ENCODE data around the gene KRTAP5-4.

Gene KRTAP5-4

DNA sequence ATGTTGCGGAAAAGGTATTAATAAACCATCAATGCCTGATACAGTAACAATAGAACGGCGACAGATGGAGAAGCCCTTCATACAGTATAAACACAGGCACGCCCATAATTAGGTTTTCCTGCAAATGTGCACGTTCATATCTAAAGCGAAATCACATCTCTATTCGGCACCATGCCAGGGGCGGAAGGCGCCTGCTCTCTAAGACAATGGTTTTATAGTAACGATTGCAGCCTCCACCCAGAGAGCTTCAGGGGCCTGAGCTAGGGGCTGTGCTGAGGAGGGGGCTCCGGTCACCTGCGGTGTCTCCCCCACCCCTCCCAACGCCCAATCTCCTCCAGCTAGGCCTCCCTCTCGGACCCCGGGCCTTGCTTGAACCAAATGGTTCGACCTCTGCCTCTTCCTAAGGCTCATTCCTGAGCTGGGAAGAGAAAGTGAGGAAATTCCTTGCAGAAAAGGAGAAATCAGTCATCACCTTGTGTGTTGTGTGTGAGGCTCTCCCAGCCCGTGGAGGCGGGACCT, 17.2 kb upstream of the KRTAP5-4 start:
- Mint-ChIP-seq H3K4me1 (ENCODE audit: low read depth in 2 of 2) (peaks cover 0 to 4% of the 10 kb centered on the region in 2 donors), H3K9me3 (no peaks in the 10 kb centered on the region), H3K36me3 (ENCODE audit: insufficient read depth) (no peaks in the 10 kb centered on the region), H3K27ac (no peak overlapping the region), H3K27me3 (peaks cover 38 to 84% of the 10 kb centered on the region in 2 donors), H3K4me3 (no peak overlapping the region)
- no peak for ATAC-seq (replicated peaks)
- DNase-seq = no peak

GRCh38 chr11:1638344-1638743, 16.4 kb upstream of the KRTAP5-4 start:
- Mint-ChIP-seq H3K27me3 (peaks cover 40 to 84% of the 10 kb centered on the region in 2 donors), H3K36me3 (ENCODE audit: insufficient read depth) (no peaks in the 10 kb centered on the region), H3K4me1 (ENCODE audit: low read depth in 2 of 2) (peaks cover 0 to 4% of the 10 kb centered on the region in 2 donors), H3K4me3 (no peak overlapping the region), H3K27ac (no peak overlapping the region), H3K9me3 (no peaks in the 10 kb centered on the region)
- no peak for ATAC-seq (replicated peaks)
- DNase-seq = no peak

DNA sequence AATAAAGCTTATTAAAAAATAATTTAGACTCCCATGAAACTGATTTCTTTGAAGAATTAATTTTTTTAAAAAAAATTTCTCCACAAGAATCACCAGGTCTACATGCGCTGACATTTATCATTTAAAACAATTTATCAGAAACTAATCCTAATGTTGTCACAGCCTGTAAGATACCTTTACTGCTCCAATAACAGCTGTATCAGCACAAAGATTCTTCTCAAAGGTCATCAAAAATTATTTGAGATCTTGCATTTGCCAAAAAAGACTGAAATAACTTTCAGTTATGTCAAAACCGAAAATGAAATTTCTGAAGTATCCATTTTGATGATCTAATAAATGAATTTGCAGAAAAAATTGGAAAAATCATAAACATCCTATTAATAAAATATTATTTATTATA, 15.7 kb upstream of the KRTAP5-4 start:
- H3K9me3 Mint-ChIP-seq = no peaks in the 10 kb centered on the region
- peaks cover 44 to 83% of the 10 kb centered on the region in 2 donors for H3K27me3 Mint-ChIP-seq
- ATAC-seq (replicated peaks) = no peak
- DNase-seq = no peak
- H3K27ac Mint-ChIP-seq = no peak overlapping the region
- H3K4me3 Mint-ChIP-seq = no peak overlapping the region
- peaks cover 2 to 8% of the 10 kb centered on the region in 2 donors for H3K4me1 Mint-ChIP-seq (ENCODE audit: low read depth in 2 of 2)
- H3K36me3 Mint-ChIP-seq (ENCODE audit: insufficient read depth) = no peaks in the 10 kb centered on the region

GRCh38 chr11:1636291-1636950, 14.5 kb upstream of the KRTAP5-4 start:
- H3K4me1 Mint-ChIP-seq (ENCODE audit: low read depth in 2 of 2) = peaks cover 8 to 12% of the 10 kb centered on the region in 2 donors
- DNase-seq (no peak), ATAC-seq (replicated peaks) (no peak)
- no peak overlapping the region for H3K4me3 Mint-ChIP-seq
- H3K27me3 Mint-ChIP-seq = peaks cover 54 to 87% of the 10 kb centered on the region in 2 donors
- H3K27ac Mint-ChIP-seq = no peak overlapping the region
- no peaks in the 10 kb centered on the region for H3K36me3 Mint-ChIP-seq (ENCODE audit: insufficient read depth)
- H3K9me3 Mint-ChIP-seq = no peaks in the 10 kb centered on the region

- no peak overlapping the region for H3K4me3 Mint-ChIP-seq
- DNase-seq = no peak
- H3K36me3 Mint-ChIP-seq (ENCODE audit: insufficient read depth) = no peaks in the 10 kb centered on the region
- no peak overlapping the region for H3K27ac Mint-ChIP-seq
- H3K27me3 Mint-ChIP-seq = peaks cover 48 to 84% of the 10 kb centered on the region in 2 donors
- ATAC-seq (replicated peaks) = no peak
- H3K9me3 Mint-ChIP-seq = no peaks in the 10 kb centered on the region
- H3K4me1 Mint-ChIP-seq (ENCODE audit: low read depth in 2 of 2) = peaks cover 7 to 14% of the 10 kb centered on the region in 2 donors
Measured at GRCh38 chr11:1633864-1634263, 11.9 kb upstream of the KRTAP5-4 start.

- Mint-ChIP-seq H3K4me3 (no peak overlapping the region), H3K4me1 (ENCODE audit: low read depth in 2 of 2) (peaks cover 7 to 16% of the 10 kb centered on the region in 2 donors), H3K9me3 (no peaks in the 10 kb centered on the region), H3K36me3 (ENCODE audit: insufficient read depth) (no peaks in the 10 kb centered on the region), H3K27me3 (peaks cover 48 to 76% of the 10 kb centered on the region in 2 donors), H3K27ac (no peak overlapping the region)
- DNase-seq (no peak), ATAC-seq (replicated peaks) (no peak)
Measured at GRCh38 chr11:1632053-1632714, 10.2 kb upstream of the KRTAP5-4 start.

DNA sequence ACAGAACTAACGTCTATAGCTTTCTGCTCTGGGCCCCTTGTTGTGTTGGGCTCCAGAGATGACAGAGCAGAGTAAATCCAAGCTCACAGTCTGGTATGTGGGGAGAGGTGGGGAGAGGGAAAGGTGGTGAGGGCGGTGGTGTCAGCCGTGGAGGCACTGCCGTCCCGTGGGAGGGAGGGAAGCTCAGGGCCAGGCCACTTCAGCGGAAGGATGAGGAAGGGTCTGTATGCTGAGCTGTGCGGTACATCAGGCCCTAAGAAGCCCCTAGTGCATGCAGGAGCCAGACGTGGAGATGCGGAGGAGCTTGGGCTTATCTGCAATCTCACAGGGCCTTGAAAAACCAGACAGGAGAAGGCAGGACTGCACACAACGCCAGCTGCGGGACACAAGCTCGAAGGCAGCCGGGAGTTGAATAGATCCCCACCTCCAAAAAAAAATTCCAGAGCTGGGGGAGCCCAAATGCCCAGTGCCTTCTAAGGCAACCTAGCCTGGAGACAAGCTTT, 9.2 kb upstream of the KRTAP5-4 start:
- Mint-ChIP-seq H3K27ac (no peak overlapping the region), H3K36me3 (ENCODE audit: insufficient read depth) (no peaks in the 10 kb centered on the region), H3K4me3 (no peak overlapping the region), H3K4me1 (ENCODE audit: low read depth in 2 of 2) (peaks cover 7 to 16% of the 10 kb centered on the region in 2 donors), H3K27me3 (peaks cover 46 to 68% of the 10 kb centered on the region in 2 donors), H3K9me3 (no peaks in the 10 kb centered on the region)
- DNase-seq (no peak), ATAC-seq (replicated peaks) (no peak)

GRCh38 chr11:1630271-1630670, 8.3 kb upstream of the KRTAP5-4 start:
- Mint-ChIP-seq H3K9me3 (no peaks in the 10 kb centered on the region), H3K27me3 (peaks cover 39 to 63% of the 10 kb centered on the region in 2 donors), H3K4me3 (no peak overlapping the region), H3K4me1 (ENCODE audit: low read depth in 2 of 2) (peaks cover 7 to 16% of the 10 kb centered on the region in 2 donors), H3K27ac (no peak overlapping the region), H3K36me3 (ENCODE audit: insufficient read depth) (no peaks in the 10 kb centered on the region)
- DNase-seq (no peak), ATAC-seq (replicated peaks) (no peak)

DNA sequence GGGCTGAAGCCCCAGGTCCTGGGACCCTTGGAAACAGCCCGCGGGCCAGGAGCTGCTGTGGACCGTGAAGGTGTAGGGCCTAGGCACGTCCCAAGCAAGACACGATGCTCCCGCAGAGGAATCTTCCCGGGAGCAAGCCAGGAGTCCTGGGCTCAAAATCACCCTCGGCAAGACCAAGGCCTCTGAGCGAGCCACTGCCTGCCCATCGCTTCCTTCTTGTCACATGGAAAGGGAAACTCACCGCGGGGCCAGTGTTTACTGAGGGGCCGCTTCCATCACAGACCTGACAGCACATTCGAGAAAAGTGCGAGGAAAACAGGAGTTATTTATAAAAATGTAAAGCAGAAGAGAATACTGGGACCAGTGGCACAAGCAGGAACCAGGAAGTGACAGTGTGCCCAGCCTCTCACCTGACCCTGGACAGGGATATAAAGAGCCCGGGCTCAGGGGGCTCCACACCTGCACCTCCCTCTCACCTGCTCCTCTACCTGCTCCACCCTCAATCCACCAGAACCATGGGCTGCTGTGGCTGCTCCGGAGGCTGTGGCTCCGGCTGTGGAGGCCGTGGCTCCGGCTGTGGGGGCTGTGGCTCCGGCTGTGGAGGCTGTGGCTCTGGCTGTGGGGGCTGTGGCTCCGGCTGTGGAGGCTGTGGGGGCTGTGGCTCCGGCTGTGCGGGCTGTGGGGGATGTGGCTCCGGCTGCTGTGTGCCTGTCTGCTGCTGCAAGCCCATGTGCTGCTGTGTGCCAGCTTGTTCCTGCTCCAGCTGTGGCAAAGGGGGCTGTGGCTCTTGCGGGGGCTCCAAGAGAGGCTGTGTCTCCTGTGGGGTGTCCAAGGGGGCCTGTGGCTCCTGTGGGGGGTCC, 7.6 kb upstream of the KRTAP5-4 start, which contains the start of gene KRTAP5-5:
Gene KRTAP5-5, plus strand, starts transcription at position 450 of the 860 bp plus-strand sequence. Its CDS starts 66 bp downstream, at position 516.
- H3K36me3 Mint-ChIP-seq (ENCODE audit: insufficient read depth) = no peaks in the 10 kb centered on the region
- DNase-seq (no peak), ATAC-seq (replicated peaks) (no peak)
- H3K27me3 Mint-ChIP-seq = peaks cover 37 to 63% of the 10 kb centered on the region in 2 donors
- H3K4me1 Mint-ChIP-seq (ENCODE audit: low read depth in 2 of 2) = peaks cover 7 to 16% of the 10 kb centered on the region in 2 donors
- no peak within 1 kb of the TSS for H3K27ac Mint-ChIP-seq
- H3K4me3 Mint-ChIP-seq = no peak within 1 kb of the TSS
- no peaks in the 10 kb centered on the region for H3K9me3 Mint-ChIP-seq

DNA sequence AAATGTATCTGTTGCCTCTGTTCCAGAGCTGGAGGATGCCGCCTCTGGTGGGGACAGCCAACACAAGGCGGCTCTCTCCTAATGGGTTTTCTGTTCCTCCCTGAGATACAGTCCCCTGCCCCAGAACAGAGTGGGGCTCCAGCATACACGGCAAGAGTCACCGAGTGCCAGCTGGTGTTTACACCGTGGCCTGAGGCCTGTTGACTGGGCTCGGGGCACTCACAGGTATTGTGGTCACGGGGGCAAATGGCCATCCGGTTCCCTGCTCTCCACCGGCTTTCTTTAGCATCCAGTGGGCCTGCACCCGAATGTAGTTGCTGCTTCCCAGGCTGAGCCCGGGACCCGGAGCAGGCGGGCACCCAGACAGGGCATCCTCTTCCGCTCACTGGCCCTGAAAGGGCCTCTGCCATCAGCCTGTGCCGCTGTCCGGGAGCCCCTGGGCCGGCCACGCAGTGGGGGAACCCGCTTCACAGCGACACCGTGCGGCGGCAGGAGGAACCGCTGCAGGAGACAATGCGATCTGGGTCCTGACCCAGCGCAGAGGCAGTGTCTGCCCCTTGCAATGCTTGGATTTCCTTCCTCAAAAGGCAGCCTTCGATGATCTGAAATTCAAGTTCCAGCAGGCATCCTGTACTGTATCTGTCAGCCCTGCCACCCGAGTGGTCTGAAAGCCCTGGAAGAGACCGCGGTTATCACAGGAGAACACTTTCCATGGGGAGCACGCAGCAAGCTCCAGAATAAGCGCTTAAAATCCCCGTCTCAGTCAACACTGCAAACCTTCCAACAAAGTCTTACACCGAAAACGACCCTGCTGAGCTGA, 6.8 kb upstream of the KRTAP5-4 start:
- Mint-ChIP-seq H3K4me3 (no peak overlapping the region), H3K36me3 (ENCODE audit: insufficient read depth) (peaks cover 2% of the 10 kb centered on the region), H3K27ac (no peak overlapping the region), H3K27me3 (peaks cover 30 to 57% of the 10 kb centered on the region in 2 donors), H3K9me3 (no peaks in the 10 kb centered on the region), H3K4me1 (ENCODE audit: low read depth in 2 of 2) (peaks cover 7 to 16% of the 10 kb centered on the region in 2 donors)
- peak; percentile 64 to 72 (median 66) for DNase-seq
- peak; percentile 94 for ATAC-seq (replicated peaks)

GRCh38 chr11:1625541-1625940, 3.6 kb upstream of the KRTAP5-4 start:
- DNase-seq (no peak), ATAC-seq (replicated peaks) (no peak)
- Mint-ChIP-seq H3K36me3 (ENCODE audit: insufficient read depth) (peaks cover 2% of the 10 kb centered on the region), H3K27me3 (peaks cover 20 to 26% of the 10 kb centered on the region in 2 donors), H3K4me1 (ENCODE audit: low read depth in 2 of 2) (peaks cover 0 to 8% of the 10 kb centered on the region in 2 donors), H3K27ac (no peak overlapping the region), H3K4me3 (no peak overlapping the region), H3K9me3 (no peaks in the 10 kb centered on the region)

- Mint-ChIP-seq H3K9me3 (no peaks in the 10 kb centered on the region), H3K4me1 (ENCODE audit: low read depth in 2 of 2) (peaks cover under 1 to 9% of the 10 kb centered on the region in 2 donors), H3K36me3 (ENCODE audit: insufficient read depth) (peaks cover 2% of the 10 kb centered on the region), H3K27me3 (peaks cover 17 to 21% of the 10 kb centered on the region in 2 donors), H3K4me3 (no peak overlapping the region), H3K27ac (no peak overlapping the region)
- no peak for ATAC-seq (replicated peaks)
- DNase-seq = no peak
Measured at GRCh38 chr11:1624621-1625020, 2.7 kb upstream of the KRTAP5-4 start.

Data from effector memory CD8-positive, alpha-beta T cell (primary cell).